Measurements from ENCODE around the gene SMYD3.

- TF ChIP-seq CTCF (IDR thresholded peaks at IDR 0.05; ENCODE audit: insufficient read depth, low read length): no peak
- no peak for TF ChIP-seq REST (IDR thresholded peaks at IDR 0.05; ENCODE audit: insufficient replicate concordance, low read depth)
- TF ChIP-seq POLR2AphosphoS5 (IDR thresholded peaks at IDR 0.05; ENCODE audit: low read depth): no peak
- TF ChIP-seq GABPA (IDR thresholded peaks at IDR 0.05; ENCODE audit: low read depth): no peak
- no peak for TF ChIP-seq SPI1 (IDR thresholded peaks at IDR 0.05; ENCODE audit: borderline replicate concordance, low read depth)
These were observed 294.0 kb downstream of the SMYD3 start for GRCh38 chr1:246213036-246213435.
